Choroid plexus epithelial cell (primary cell): ENCODE data around the gene ADARB1.

Experiments used
- DNase-seq: peaks from one replicate; pipeline ENCODE4 v3.0.0-alpha.2; 2010; ENCODE audit warnings: low read depth
- H3K4me3 ChIP-seq: 2 replicates; pipeline ENCODE4 v1.5.1; 2011; ENCODE audit warnings: low read depth, mild to moderate bottlenecking, control low read depth, low read length, moderate library complexity
- CTCF ChIP-seq: conservative IDR thresholded peaks from 2 replicates; pipeline ENCODE4 v1.5.1; 2011; ENCODE audit warnings: low read depth, mild to moderate bottlenecking, control low read depth, inconsistent platforms, low read length, moderate library complexity

ADARB1 gene

GRCh38 chr21:45153358-45154318 is 79.3 kb downstream of the ADARB1 start:
- no peak overlapping the region for H3K4me3 ChIP-seq
- DNase-seq: peak; percentile 59
- no peak for TF ChIP-seq CTCF

GRCh38 chr21:45154511-45155508 is 80.4 kb downstream of the ADARB1 start:
- no peak overlapping the region for H3K4me3 ChIP-seq
- DNase-seq: peak; percentile 93
- TF ChIP-seq CTCF: no peak

GRCh38 chr21:45155910-45156309 is 81.5 kb downstream of the ADARB1 start:
- DNase-seq: no peak
- H3K4me3 ChIP-seq: no peak overlapping the region
- TF ChIP-seq CTCF: no peak

- no peak overlapping the region for H3K4me3 ChIP-seq
- TF ChIP-seq CTCF: no peak
- no peak for DNase-seq
These were observed 82.1 kb downstream of the ADARB1 start for GRCh38 chr21:45156459-45156858.

GRCh38 chr21:45157932-45158331 is 83.6 kb downstream of the ADARB1 start:
- no peak overlapping the region for H3K4me3 ChIP-seq
- DNase-seq: no peak
- TF ChIP-seq CTCF: no peak

GRCh38 chr21:45158491-45159423 is 84.4 kb downstream of the ADARB1 start:
- no peak for DNase-seq
- no peak overlapping the region for H3K4me3 ChIP-seq
- no peak for TF ChIP-seq CTCF
